OCI-LY7 (cell line): ENCODE data around the gene KIAA1755. TPM values are rescaled to one million over a fixed set of nuclear protein-coding genes. Genes with fewer than 3 reads are reported as not detected.

ENCODE experiments used
- BruUV-seq: library from RNA; stranded (reverse); fragments of 400-500 nt; replicated peaks from 2 replicates; lab custom pipeline; 2021; lab: Mats Ljungman, UMichigan
- CTCF ChIA-PET: fragments of 300-600 bp; sonication (Branson Sonifier 250); formaldehyde crosslinking; loops from one replicate; lab custom pipeline; 2022; ENCODE audit warnings: antibody characterized with exemption; ENCODE audit not compliant: unreplicated experiment; lab: Charles Lee
- POLR2A ChIA-PET: fragments of 300-600 bp; sonication (Branson Sonifier 250); formaldehyde crosslinking; loops from one replicate; lab custom pipeline; 2022; ENCODE audit warnings: antibody characterized with exemption; lab: Charles Lee
- DNase-seq: peaks from one replicate; pipeline ENCODE4 v3.0.0-alpha.2; 2015; ENCODE audit warnings: low spot score
- H2AFZ ChIP-seq: fragments of 200-600 bp; sonication (generic), shearing (Covaris generic); 2 replicates; pipeline ENCODE4 v1.6.1; 2014; ENCODE audit warnings: mild to moderate bottlenecking, antibody characterized with exemption, low read length, moderate library complexity
- H3K27ac ChIP-seq: fragments of 200-600 bp; sonication (generic); 2 replicates; pipeline ENCODE4 v1.5.1; 2014; ENCODE audit warnings: mixed run types, low read depth, mild to moderate bottlenecking, moderate library complexity, low read length, inconsistent platforms; ENCODE audit not compliant: poor library complexity, severe bottlenecking
- H3K36me3 ChIP-seq: fragments of 200-600 bp; sonication (generic); 2 replicates; pipeline ENCODE4 v1.6.1; 2014; ENCODE audit warnings: mild to moderate bottlenecking, antibody characterized with exemption, low read length, moderate library complexity, mixed read lengths; ENCODE audit not compliant: insufficient read depth
- H3K4me1 ChIP-seq: fragments of 200-600 bp; sonication (generic); 2 replicates; pipeline ENCODE4 v1.5.1; 2014; ENCODE audit warnings: mild to moderate bottlenecking, low read length; ENCODE audit not compliant: insufficient read depth, poor library complexity, severe bottlenecking
- H3K4me2 ChIP-seq: fragments of 200-600 bp; sonication (generic); 2 replicates; pipeline ENCODE4 v1.6.1; 2014; ENCODE audit warnings: mild to moderate bottlenecking, low read length
- H3K4me3 ChIP-seq: fragments of 200-600 bp; sonication (generic); 2 replicates; pipeline ENCODE4 v1.5.1; 2014; ENCODE audit warnings: mild to moderate bottlenecking, low read depth, low read length; ENCODE audit not compliant: poor library complexity, severe bottlenecking
- H3K79me2 ChIP-seq: fragments of 200-600 bp; sonication (generic); 2 replicates; pipeline ENCODE4 v1.6.1; 2016; ENCODE audit warnings: low read depth, mild to moderate bottlenecking, low read length, moderate library complexity, mixed read lengths; ENCODE audit not compliant: insufficient read depth
- H3K9me2 ChIP-seq: fragments of 200-600 bp; sonication (generic); 2 replicates; pipeline ENCODE4 v1.6.1; 2016; ENCODE audit warnings: mild to moderate bottlenecking, low read length, mixed read lengths; ENCODE audit not compliant: insufficient read depth
- H3K9me3 ChIP-seq: fragments of 200-600 bp; sonication (generic); 2 replicates; pipeline ENCODE4 v1.6.1; 2014; ENCODE audit warnings: mild to moderate bottlenecking, mixed run types, low read length, mixed read lengths
- H4K20me1 ChIP-seq: fragments of 200-600 bp; sonication (generic); 2 replicates; pipeline ENCODE4 v1.6.1; 2014; ENCODE audit warnings: mild to moderate bottlenecking, antibody characterized with exemption, low read length, moderate library complexity, mixed read lengths; ENCODE audit not compliant: insufficient read depth
- EZH2phosphoT487 ChIP-seq: fragments of 200-600 bp; sonication (generic); IDR thresholded peaks from 2 replicates; pipeline ENCODE4 v1.6.1; 2018; ENCODE audit warnings: low read depth, borderline replicate concordance, mild to moderate bottlenecking, mixed run types, antibody characterized with exemption, low read length, moderate library complexity, mixed read lengths
- intact Hi-C: fragments of 100-400 bp; cut with micrococcal nuclease; formaldehyde crosslinking; loops from one replicate; pipeline ENCODE4 v1.10.0; 2022; ENCODE audit not compliant: unreplicated experiment
- total RNA-seq, 2 experiments: library from RNA; depleted of rRNA in 1 of 2; stranded (reverse); fragments of >200 nt in 1 of 2; shearing (Covaris generic) in 1 of 2; gene quantifications; 2 replicates each; pipeline ENCODE4 v1.2.3, GENCODE V29; 2014 to 2022
- TF ChIP-seq, protein P1 (sequence below): fragments of 200-600 bp; sonication (generic); conservative IDR thresholded peaks from 2 replicates; pipeline ENCODE4 v1.5.1; 2014; ENCODE audit warnings: mild to moderate bottlenecking, antibody characterized with exemption, low read length, moderate library complexity, mixed read lengths

KIAA1755 gene
- total RNA-seq, 2 experiments from 2014 or later: not detected

DNA sequence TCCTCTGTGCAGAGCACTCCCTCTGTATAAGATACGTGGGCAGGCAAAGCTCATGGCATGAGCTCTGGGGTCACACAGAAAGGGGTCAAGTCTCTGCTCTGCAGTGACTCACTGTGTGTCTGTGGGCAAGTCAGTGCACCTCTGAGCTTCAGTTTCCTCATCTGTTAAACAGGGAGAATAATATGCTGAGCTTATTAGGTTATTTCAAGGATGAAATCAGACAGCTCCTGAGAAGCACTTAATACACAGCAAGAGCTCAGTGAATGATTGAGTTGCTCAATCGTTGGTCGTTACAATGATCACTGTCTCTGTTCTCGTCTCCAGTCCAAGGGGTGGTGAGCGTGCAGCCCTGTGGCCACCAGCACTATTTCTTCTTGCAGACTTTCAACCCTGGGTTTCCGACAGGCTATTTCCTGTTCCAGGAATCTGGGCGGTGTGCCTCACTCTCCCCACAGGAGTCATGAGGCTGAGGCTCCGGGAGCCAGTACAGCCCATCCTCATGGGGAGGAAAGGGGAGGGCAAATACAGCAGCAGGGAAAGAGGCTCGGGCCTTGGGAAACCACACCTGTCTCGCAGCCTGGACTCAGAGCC lies 28.9 kb downstream of the KIAA1755 start:
- Histone ChIP-seq H4K20me1 (no peaks in the 10 kb centered on the region), H3K4me2 (no peak overlapping the region), H3K9me2 (no peaks in the 10 kb centered on the region), H3K27ac (no peak overlapping the region), H3K4me1 (no peaks in the 10 kb centered on the region), H3K9me3 (no peaks in the 10 kb centered on the region), H2AFZ (no peak overlapping the region), H3K4me3 (no peak overlapping the region), H3K36me3 (no peaks in the 10 kb centered on the region), H3K79me2 (no peaks in the 10 kb centered on the region)
- BruUV-seq: no TSS peak
- intact Hi-C loops: no loop called here
- DNase-seq: no peak
- POLR2A ChIA-PET: no interaction called here
- TF ChIP-seq, protein P1, sequence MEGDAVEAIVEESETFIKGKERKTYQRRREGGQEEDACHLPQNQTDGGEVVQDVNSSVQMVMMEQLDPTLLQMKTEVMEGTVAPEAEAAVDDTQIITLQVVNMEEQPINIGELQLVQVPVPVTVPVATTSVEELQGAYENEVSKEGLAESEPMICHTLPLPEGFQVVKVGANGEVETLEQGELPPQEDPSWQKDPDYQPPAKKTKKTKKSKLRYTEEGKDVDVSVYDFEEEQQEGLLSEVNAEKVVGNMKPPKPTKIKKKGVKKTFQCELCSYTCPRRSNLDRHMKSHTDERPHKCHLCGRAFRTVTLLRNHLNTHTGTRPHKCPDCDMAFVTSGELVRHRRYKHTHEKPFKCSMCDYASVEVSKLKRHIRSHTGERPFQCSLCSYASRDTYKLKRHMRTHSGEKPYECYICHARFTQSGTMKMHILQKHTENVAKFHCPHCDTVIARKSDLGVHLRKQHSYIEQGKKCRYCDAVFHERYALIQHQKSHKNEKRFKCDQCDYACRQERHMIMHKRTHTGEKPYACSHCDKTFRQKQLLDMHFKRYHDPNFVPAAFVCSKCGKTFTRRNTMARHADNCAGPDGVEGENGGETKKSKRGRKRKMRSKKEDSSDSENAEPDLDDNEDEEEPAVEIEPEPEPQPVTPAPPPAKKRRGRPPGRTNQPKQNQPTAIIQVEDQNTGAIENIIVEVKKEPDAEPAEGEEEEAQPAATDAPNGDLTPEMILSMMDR: no peak
- TF ChIP-seq EZH2phosphoT487: no peak
- CTCF ChIA-PET: no interaction called here

DNA sequence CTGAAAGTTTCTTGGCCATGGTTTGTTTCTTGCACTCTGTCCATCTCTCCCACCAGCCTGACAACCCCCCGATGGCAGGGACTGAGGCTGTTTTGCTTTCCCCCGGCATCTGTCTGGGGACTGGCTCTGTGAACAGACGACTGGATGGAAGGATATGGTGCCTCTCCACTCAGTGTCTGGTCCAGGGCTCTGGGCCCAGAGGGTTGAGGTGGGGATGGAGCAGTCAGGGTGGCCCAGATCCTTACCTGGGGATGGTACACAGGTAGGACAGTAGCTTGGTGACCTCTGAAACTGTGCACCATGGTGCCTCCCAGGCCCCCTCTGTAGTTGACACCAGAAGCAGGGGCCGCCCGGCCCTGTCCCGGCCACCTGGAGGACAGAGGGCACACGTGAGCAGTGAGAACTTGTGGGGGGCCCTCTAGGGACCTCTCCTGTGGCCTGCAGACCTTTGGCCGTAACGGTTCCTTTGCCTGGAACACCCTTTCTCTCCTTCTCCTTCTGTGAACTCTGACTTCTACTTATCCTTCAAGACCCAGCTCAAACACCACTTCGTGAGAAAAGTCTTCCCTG lies 29.5 kb downstream of the KIAA1755 start:
- CTCF ChIA-PET: no interaction called here
- no peak for DNase-seq
- H4K20me1 ChIP-seq: no peaks in the 10 kb centered on the region
- no peaks in the 10 kb centered on the region for H3K36me3 ChIP-seq
- TF ChIP-seq, protein P1: no peak
- TF ChIP-seq EZH2phosphoT487: no peak
- intact Hi-C loops: no loop called here
- H3K4me2 ChIP-seq: no peak overlapping the region
- no TSS peak for BruUV-seq
- no peaks in the 10 kb centered on the region for H3K9me2 ChIP-seq
- no peak overlapping the region for H3K4me3 ChIP-seq
- POLR2A ChIA-PET: no interaction called here
- H3K27ac ChIP-seq: no peak overlapping the region
- no peaks in the 10 kb centered on the region for H3K79me2 ChIP-seq
- no peak overlapping the region for H2AFZ ChIP-seq
- H3K9me3 ChIP-seq: no peaks in the 10 kb centered on the region
- H3K4me1 ChIP-seq: no peaks in the 10 kb centered on the region

DNA sequence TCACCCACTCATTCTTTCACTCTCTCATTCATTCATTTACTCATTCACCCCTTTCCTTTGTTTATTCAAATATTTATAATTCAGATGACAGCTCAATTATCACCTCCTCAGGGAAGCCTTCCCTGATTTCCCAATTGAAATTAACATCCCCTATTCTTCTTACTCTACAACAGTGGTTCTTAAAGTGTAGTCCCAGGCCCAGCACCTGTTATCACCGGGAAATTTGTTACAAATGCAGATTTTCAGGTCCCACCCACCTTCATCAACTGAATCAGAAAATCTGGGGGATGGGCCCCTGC lies 30.3 kb downstream of the KIAA1755 start:
- ChIA-PET CTCF (no interaction called here), POLR2A (interaction anchor here (0.6 kb wide), 1 partner anchor 202 kb away, joined by 5 read pairs; no protein-coding TSS in a partner anchor)
- H2AFZ ChIP-seq: no peak overlapping the region
- H3K27ac ChIP-seq: no peak overlapping the region
- no peaks in the 10 kb centered on the region for H4K20me1 ChIP-seq
- no TSS peak for BruUV-seq
- H3K79me2 ChIP-seq: no peaks in the 10 kb centered on the region
- no peaks in the 10 kb centered on the region for H3K9me3 ChIP-seq
- H3K9me2 ChIP-seq: no peaks in the 10 kb centered on the region
- intact Hi-C loops: no loop called here
- TF ChIP-seq EZH2phosphoT487: no peak
- TF ChIP-seq, protein P1: no peak
- no peak for DNase-seq
- H3K4me1 ChIP-seq: no peaks in the 10 kb centered on the region
- no peak overlapping the region for H3K4me3 ChIP-seq
- no peaks in the 10 kb centered on the region for H3K36me3 ChIP-seq
- H3K4me2 ChIP-seq: no peak overlapping the region
